GM18508 (cell line): ENCODE results near the gene POU4F1.

Source experiments
- ATAC-seq: cut with Tn5 transposase; IDR thresholded peaks from one replicate; pipeline ENCODE4 v1.9.1; 2021; ENCODE audit warnings: moderate number of reproducible peaks; ENCODE audit not compliant: insufficient read depth, unreplicated experiment

POU4F1 gene

DNA sequence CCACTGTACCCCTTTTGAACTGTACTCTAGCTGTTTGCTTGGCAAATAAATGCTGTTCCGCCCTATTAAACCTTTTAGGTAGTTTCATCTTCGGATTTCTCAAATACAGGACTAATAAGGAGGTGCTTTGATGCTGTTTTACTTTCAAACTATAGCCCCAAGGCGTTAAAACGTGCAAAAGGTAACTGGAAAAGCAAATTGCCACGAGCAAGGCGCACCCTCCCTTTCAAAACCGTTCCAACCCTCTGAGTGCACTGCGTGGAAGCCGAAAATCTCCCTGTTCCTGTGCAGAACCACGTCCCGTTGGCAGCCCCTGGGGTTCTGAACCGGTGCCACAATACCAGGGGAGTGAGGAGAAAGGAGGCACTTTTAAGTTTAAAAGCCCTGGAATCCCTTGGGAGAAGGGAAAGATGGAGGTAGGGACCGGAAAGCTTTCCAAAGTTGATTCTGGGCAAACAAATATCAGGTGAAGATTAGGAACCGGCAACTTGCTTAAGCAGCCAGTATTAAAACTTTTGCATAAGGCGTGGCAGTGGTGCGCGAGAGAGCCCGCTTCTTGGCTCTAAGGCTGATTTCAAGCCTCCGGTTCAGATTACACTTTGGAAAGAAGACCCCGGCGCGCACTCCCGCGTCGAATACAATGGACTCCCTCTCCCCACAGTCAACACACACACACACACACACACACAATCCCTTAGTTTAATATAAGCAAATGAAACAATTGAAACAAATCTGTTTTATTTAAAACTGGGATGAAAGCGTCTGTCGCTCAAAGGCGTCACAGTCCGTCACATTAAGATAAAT, 9.5 kb downstream of the POU4F1 start:
- ATAC-seq = no peak

DNA sequence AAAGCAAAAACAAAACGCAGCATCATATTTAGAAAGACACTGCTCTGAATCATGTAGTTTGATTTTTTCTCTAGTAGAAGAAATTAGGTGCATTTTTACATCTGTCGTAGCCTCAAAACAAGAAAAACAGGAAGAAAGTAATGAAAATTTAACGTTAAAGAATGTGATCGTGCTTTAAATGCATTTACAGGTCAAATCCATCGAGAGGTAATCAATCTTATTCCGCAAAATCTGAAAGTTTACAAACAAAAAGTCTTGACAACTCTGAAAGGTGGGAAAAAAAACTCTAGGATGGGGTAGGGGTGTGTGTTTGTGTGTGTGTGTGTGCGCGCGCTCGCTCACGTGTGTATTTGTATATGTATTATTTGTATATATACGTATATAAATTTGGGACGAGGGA, 10.2 kb downstream of the POU4F1 start:
- no peak for ATAC-seq

DNA sequence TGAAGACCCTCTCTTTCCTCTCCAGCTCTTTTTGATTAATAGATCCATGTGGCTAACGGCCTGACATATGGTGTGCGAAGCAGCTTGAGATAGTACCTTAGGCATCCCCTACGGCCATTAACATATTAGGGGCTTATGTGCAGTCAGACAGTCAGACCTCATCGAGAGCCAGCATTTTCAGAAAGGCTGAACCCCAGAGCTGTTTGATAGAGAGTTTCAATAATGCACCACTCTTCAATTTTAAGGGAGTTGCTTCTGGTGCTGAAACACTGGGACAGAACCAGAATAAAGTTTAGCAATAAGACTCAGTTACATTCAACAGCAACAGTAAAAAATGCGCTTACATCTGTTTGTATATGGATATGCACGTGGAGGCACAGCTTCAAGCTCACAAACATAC, 10.8 kb downstream of the POU4F1 start:
- ATAC-seq = no peak

DNA sequence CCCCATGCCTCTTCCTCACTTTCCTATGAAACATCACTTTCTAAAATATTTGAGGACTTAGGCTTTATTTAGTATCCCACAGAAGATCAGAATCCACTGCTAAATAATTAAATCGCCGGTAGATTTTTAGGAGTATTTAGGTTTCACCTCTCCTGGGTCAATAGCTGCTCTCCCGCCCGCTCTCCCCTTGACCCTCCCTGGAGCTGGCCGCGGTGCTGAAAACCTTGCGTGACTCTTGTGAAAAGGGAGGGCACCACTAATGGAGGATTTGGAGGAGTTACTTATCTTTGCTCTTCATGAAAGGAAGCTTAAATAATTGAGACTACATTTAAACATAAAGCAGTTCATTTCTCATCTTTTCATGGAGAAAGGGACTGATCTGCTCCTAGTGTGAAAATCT, 14.1 kb downstream of the POU4F1 start:
- ATAC-seq = no peak

DNA sequence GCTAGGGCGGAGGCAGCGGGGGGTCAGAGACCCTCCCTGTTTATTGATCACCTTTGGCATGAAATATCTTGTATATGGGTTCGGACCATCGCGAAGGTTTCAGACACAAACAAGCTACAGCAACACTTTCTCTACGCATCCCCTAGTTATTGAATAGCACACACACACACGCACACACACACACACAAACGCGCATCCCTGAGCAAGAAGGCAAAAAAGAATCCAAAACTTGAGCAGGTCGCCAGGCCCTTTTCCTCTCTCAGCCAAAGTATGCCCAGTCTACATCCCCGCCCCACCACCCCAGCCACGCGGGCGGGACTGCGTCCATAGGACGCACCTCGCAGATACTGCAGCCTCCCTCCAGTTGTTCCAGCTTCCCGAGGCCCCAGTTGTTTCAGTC, 16.0 kb downstream of the POU4F1 start:
- no peak for ATAC-seq

DNA sequence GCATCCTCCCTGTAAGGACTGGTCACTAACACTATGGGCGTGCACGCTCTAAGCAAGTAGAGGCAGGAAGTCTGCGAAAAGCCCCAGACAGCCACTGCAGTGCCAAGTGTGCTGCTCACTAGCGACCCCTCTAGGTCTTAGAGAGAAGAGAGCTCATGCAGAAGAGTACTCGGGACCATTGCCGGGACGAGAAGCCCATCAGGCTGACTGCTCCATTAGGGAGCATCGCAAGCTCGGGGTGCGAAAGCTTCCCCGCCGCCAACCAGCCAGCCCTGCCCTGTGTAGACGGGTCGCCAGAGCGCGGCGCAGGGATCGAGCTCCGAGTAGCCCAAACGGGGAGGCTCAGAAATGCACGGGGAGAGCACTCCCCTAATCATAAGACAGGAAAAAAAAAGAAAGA, 16.6 kb downstream of the POU4F1 start:
- no peak for ATAC-seq

DNA sequence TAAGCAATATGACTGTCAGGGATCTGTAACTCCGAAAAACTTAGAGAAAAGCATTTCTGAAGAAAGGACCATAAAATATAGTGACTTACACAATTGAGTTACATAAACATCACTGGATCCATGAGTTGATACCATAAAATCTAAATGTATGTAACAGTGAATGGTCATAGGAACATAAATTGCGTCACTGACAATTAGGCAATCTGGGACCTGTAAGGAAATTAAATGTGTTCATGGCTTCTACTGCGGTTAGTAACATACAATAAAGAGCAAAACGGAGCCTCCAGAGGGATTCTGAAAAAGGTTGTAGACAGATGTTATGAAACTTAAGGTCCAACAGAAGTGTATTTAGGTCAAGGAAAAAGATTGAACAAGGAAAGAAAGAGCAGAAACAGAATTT, 27.1 kb downstream of the POU4F1 start:
- no peak for ATAC-seq

DNA sequence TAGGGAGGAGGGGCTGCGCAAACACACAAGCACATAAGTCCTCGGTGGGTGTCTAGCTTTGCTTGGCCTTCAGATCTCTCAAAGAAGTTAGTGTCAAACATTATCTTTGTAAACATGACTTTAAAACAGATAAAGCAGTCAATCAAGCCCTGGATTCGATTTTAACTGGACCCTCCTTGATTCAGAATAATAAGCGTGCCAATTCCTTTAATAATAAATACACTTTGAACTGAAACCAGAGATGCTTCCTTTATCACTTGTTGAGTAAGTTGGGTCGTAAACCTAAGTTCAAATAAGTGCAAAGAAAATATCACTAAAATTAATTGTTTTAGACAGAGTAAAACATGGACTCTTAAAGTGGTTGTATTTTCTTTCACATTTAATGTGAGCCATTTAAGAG, 30.9 kb downstream of the POU4F1 start:
- ATAC-seq = no peak

DNA sequence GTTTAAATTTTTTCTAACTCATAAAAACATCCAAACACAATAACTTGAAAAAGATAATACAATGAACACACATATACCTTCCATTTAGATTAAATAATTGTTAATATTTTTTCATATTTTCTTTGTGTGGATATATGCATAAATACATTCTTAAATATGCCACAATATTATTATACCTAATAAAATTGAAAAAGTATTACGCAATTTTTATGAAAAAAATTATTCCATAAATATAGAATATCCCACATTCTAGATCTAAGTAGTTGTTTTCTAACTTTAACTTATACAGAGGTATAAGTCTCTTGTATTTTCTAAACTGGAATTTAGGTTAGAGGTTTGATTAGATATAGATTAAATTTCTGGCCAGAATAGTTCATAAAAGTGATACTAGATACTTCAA, 34.3 kb downstream of the POU4F1 start:
- no peak for ATAC-seq

DNA sequence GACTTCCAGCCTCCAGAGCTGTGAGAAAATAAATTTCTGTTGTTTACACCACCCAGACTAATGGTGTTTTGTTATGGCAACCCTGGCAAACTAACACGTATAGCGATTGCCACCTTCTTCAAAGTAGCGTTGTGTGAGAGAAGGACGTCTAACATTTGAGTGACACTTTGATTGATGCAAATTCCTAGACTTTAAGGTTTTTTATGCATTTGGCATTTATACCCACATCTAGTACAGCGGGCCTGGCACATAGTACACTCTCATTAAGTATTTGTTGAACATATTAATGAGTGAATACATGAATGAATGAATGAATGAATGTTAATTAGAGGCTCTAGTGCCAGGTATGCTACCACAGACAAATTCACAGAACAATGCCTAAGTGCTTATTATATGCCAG, 36.7 kb downstream of the POU4F1 start:
- no peak for ATAC-seq

DNA sequence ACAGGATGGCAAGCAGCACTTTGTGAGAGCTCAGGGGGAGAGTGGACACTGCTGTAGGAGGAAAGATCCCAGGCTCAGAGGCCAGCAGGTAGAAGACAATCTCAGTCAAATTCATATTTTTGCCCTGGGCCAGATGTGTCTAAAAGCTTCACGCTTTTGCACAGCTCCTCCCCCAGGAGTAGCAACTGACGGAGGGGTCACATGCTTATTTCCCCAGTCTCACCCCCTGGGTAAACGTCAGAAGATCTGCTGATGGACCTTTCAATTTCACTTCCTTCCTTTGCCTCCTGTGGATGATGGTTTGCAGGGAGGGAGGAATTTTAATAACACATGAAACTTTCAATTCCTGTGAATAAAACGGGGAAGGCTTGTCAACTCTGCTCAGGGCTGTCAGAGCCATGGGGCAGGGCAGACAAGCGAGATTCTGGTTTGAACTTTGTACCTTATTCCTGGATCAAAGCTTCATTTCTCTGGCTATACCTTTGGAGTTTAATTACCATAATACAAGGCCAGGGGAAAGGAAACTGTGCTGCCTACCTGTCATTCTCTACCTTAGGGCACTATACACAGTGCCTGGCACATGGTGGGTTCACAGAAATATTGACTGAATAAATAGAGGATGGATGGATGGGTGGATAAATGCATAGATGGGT, 41.0 kb downstream of the POU4F1 start:
- no peak for ATAC-seq
